Esophagus squamous epithelium (tissue), 5 donors: ENCODE measurements around the gene PLA2G4F. TPM values are rescaled to one million over a fixed set of nuclear protein-coding genes. Genes with fewer than 3 reads are reported as not detected.

Experiments
- DNase-seq: peaks from one replicate; lab custom pipeline; 2025; lab: John Stamatoyannopoulos, UW
- H3K27ac ChIP-seq, 4 donors: fragments of 200-600 bp; sonication (generic); one replicate each; pipeline ENCODE4 v1.5.1; 2016 to 2019; ENCODE audit warnings: mild to moderate bottlenecking in 1 of 4
- H3K27me3 ChIP-seq, 4 donors: fragments of 200-600 bp; sonication (generic); 1 replicate in 3 of 4; 2 replicates in 1 of 4; pipeline versions ENCODE4 v1.5.1 to v1.6.0; 2017 to 2021; ENCODE audit warnings: antibody characterized with exemption in 1 of 4
- H3K36me3 ChIP-seq, 3 donors: fragments of 200-600 bp; sonication (generic); one replicate each; pipeline ENCODE4 v1.5.1; 2016 to 2019
- H3K4me1 ChIP-seq, 3 donors: fragments of 200-600 bp; sonication (generic); one replicate each; pipeline ENCODE4 v1.5.1; 2017 to 2019
- H3K4me3 ChIP-seq, 4 donors: fragments of 200-600 bp; sonication (generic); 1 replicate in 3 of 4; 2 replicates in 1 of 4; pipeline ENCODE4 v1.5.1; 2016 to 2019; ENCODE audit warnings: mild to moderate bottlenecking in 2 of 4, moderate library complexity in 1 of 4
- H3K9me3 ChIP-seq, 3 donors: fragments of 200-600 bp; sonication (generic); one replicate each; pipeline ENCODE4 v1.5.1; 2016 to 2019
- POLR2A ChIP-seq, 4 donors: fragments of 450-650 bp; IDR thresholded peaks; one replicate each; pipeline ENCODE4 v1.6.1; 2017; ENCODE audit warnings: antibody characterized with exemption in 4 of 4, mild to moderate bottlenecking in 4 of 4, moderate library complexity in 3 of 4
- WGBS, 2 donors: methylation state at CpG; one replicate each; pipeline ENCODE4 v1.1.5; 2018; 5-methylcytosine and 5-hydroxymethylcytosine counted together
- intact Hi-C: fragments of 100-400 bp; cut with DNase I; formaldehyde crosslinking; loops from one replicate; pipeline ENCODE4 v1.15.0; 2022
- total RNA-seq, 4 donors: library from RNA; depleted of rRNA; stranded (reverse); fragments of >200 nt; gene quantifications; one replicate each; pipeline ENCODE4 v1.1.0, GENCODE V29; 2016
- TF ChIP-seq, protein P1 (sequence below), 6 experiments: fragments of 450-650 bp in 4 of 6; fragments of 200-600 bp in 2 of 6; sonication (generic) in 2 of 6; IDR thresholded peaks; one replicate each; pipeline ENCODE4 v1.5.1; 2016 to 2019; ENCODE audit warnings: antibody characterized with exemption in 6 of 6, mild to moderate bottlenecking in 4 of 6, moderate library complexity in 4 of 6
- donor health status: DM: yes; HTN: yes; CAD: no.

PLA2G4F gene
- total RNA-seq, 4 donors from 2014 or later, result 7.4 to 28.2 (median 21.2) TPM

- Histone ChIP-seq H3K27ac (no peak overlapping the region), H3K4me1 (peaks cover 4 to 57% (median 8%) of the 10 kb centered on the region in 3 donors), H3K27me3 (no peaks in the 10 kb centered on the region), H3K36me3 (peaks cover 20 to 59% (median 44%) of the 10 kb centered on the region in 3 donors), H3K9me3 (no peaks in the 10 kb centered on the region), H3K4me3 (no peak overlapping the region)
- no peak for TF ChIP-seq POLR2A (IDR thresholded peaks at IDR 0.05)
- TF ChIP-seq, protein P1, sequence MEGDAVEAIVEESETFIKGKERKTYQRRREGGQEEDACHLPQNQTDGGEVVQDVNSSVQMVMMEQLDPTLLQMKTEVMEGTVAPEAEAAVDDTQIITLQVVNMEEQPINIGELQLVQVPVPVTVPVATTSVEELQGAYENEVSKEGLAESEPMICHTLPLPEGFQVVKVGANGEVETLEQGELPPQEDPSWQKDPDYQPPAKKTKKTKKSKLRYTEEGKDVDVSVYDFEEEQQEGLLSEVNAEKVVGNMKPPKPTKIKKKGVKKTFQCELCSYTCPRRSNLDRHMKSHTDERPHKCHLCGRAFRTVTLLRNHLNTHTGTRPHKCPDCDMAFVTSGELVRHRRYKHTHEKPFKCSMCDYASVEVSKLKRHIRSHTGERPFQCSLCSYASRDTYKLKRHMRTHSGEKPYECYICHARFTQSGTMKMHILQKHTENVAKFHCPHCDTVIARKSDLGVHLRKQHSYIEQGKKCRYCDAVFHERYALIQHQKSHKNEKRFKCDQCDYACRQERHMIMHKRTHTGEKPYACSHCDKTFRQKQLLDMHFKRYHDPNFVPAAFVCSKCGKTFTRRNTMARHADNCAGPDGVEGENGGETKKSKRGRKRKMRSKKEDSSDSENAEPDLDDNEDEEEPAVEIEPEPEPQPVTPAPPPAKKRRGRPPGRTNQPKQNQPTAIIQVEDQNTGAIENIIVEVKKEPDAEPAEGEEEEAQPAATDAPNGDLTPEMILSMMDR (IDR thresholded peaks at IDR 0.05), result no peak
- intact Hi-C loops, result no loop called here
- DNase-seq, result no peak
- WGBS, 2 donors, result 86 to 91% methylated on average over 11 to 17 of the region's 18 CpGs
Measured at GRCh38 chr15:42159381-42160015, 3.1 kb upstream of the PLA2G4F start.

DNA sequence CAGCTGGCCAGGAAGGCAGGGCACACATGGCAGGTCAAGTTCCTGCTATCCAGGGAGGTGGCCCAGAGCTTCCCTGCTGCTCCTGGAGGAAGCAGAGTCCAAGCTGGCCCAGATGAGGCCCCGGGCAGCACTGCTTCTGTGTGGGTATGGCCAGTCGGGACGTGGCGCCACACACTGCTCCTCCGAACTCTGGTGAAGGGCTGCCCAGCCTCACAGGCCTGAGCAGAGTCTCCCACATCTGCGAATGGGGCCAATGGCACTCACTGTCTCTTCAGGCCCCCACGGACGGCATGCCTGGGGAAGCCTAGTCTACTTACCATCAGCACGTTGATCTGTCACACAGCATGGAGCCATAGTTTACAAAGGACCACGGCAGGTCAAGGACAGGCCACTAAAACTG, 2.5 kb upstream of the PLA2G4F start:
- peaks cover 17 to 53% (median 44%) of the 10 kb centered on the region in 3 donors for H3K36me3 ChIP-seq
- no peaks in the 10 kb centered on the region for H3K9me3 ChIP-seq
- no peak for DNase-seq
- TF ChIP-seq, protein P1 (IDR thresholded peaks at IDR 0.05), result no peak
- no peak for TF ChIP-seq POLR2A (IDR thresholded peaks at IDR 0.05)
- intact Hi-C loops, result no loop called here
- peaks cover 5 to 57% (median 13%) of the 10 kb centered on the region in 3 donors for H3K4me1 ChIP-seq
- H3K27ac ChIP-seq, result no peak overlapping the region
- H3K27me3 ChIP-seq, result no peaks in the 10 kb centered on the region
- no peak overlapping the region for H3K4me3 ChIP-seq
- 100% methylated on average over 4 of the region's 10 CpGs; no CpG with 5 or more reads in 1 of the 2 donors for WGBS, 2 donors

DNA sequence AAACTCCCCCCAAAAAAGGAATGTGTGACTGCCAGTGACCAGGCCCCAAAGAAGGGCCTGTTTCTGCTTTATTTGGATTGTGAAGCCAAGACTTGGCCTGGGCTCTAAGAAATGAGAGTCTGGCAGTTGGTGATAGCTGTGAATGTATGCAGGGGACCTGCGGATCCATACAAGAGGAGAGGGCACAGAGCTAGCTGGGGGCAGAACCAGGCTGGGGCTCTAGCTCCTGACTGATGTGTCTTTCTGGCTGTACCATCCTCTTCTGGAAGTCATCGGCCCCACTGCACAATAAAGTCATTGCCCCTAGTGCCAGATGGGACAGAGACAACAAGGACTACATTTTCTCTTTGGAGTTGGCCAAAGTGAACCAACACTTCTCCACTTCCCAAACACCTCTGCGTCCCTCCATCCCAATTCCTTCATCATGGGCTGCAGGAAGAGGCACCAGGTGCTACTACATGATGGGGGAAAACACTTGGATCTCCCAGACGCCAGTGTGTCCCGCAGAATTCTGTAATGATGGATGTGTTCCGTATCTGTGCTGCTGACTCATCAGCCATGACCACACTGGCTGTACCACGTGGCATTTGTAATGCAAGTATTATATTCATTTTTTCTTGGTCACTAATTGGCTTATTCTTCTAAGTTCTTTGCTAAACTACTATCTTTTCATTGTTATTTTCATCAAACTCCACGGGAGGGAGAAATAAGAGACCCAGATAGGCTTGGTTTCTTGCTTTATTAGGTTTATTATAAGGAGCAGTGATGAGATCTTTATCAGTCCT, 1.7 kb upstream of the PLA2G4F start:
- H3K36me3 ChIP-seq, result peaks cover 14 to 46% (median 38%) of the 10 kb centered on the region in 3 donors
- 48 to 54% methylated on average over 7 to 8 of the region's 8 CpGs for WGBS, 2 donors
- no peaks in the 10 kb centered on the region for H3K27me3 ChIP-seq
- H3K27ac ChIP-seq, result no peak overlapping the region
- TF ChIP-seq, protein P1 (IDR thresholded peaks at IDR 0.05), result no peak
- no peak for TF ChIP-seq POLR2A (IDR thresholded peaks at IDR 0.05)
- H3K4me1 ChIP-seq, result peaks cover 6 to 57% (median 17%) of the 10 kb centered on the region in 3 donors
- H3K9me3 ChIP-seq, result no peaks in the 10 kb centered on the region
- no peak for DNase-seq
- intact Hi-C loops, result no loop called here
- H3K4me3 ChIP-seq, result no peak overlapping the region

GRCh38 chr15:42157381-42157780, 945 bp upstream of the PLA2G4F start:
- Histone ChIP-seq H3K4me1 (peaks cover 12 to 65% (median 23%) of the 10 kb centered on the region in 3 donors), H3K36me3 (peaks cover 9 to 38% (median 32%) of the 10 kb centered on the region in 3 donors), H3K27me3 (no peaks in the 10 kb centered on the region), H3K4me3 (no peak overlapping the region), H3K27ac (no peak overlapping the region), H3K9me3 (no peaks in the 10 kb centered on the region)
- DNase-seq, result no peak
- intact Hi-C loops, result no loop called here
- TF ChIP-seq, protein P1 (IDR thresholded peaks at IDR 0.05), result no peak
- no peak for TF ChIP-seq POLR2A (IDR thresholded peaks at IDR 0.05)
- WGBS, 2 donors, result 94 to 95% methylated on average over 6 to 8 of the region's 8 CpGs
